HFFc6 (cell line): ENCODE results near the gene RAB44. TPM values are rescaled to one million over a fixed set of nuclear protein-coding genes. Genes with fewer than 3 reads are reported as not detected.

Experiments used
- DNase-seq: peaks from one replicate; pipeline ENCODE4 v3.0.0-alpha.2; 2018
- H3K27ac Mint-ChIP-seq: 2 replicates; pipeline ENCODE4 v1.8.0; 2020; ENCODE audit warnings: mild to moderate bottlenecking, mixed read lengths
- H3K27me3 Mint-ChIP-seq: 2 replicates; pipeline ENCODE4 v1.8.0; 2021; ENCODE audit warnings: mild to moderate bottlenecking, moderate library complexity, mixed read lengths; ENCODE audit not compliant: insufficient read depth
- H3K36me3 Mint-ChIP-seq: 2 replicates; pipeline ENCODE4 v1.8.0; 2021; ENCODE audit warnings: low read depth, mixed read lengths
- H3K4me1 Mint-ChIP-seq: 2 replicates; pipeline ENCODE4 v1.8.0; 2020; ENCODE audit warnings: low read depth, mixed read lengths
- H3K4me3 Mint-ChIP-seq: 2 replicates; pipeline ENCODE4 v1.8.0; 2020; ENCODE audit warnings: mild to moderate bottlenecking, moderate library complexity, mixed read lengths
- H3K9me3 Mint-ChIP-seq: 2 replicates; pipeline ENCODE4 v1.8.0; 2020; ENCODE audit warnings: mild to moderate bottlenecking, mixed read lengths
- total RNA-seq, 6 experiments: library from RNA; stranded (reverse); fragmentation: NEBNext Ultra II Directional; extraction: Animal tissue kit (Norgen Biotek cat#: 25700); gene quantifications; 2 replicates in 1 of 6; 3 replicates in 5 of 6; pipeline ENCODE4 v1.2.3, GENCODE V29; 2021
- TF ChIP-seq, protein P1 (sequence below): fragments of 200-600 bp; sonication (generic); IDR thresholded peaks from 2 replicates; pipeline ENCODE4 v1.5.0; 2021; ENCODE audit warnings: antibody characterized with exemption, mild to moderate bottlenecking

The RAB44 gene
- total RNA-seq, 6 experiments from 2014 or later, result 0.26 to 0.45 TPM; not detected in 4

DNA sequence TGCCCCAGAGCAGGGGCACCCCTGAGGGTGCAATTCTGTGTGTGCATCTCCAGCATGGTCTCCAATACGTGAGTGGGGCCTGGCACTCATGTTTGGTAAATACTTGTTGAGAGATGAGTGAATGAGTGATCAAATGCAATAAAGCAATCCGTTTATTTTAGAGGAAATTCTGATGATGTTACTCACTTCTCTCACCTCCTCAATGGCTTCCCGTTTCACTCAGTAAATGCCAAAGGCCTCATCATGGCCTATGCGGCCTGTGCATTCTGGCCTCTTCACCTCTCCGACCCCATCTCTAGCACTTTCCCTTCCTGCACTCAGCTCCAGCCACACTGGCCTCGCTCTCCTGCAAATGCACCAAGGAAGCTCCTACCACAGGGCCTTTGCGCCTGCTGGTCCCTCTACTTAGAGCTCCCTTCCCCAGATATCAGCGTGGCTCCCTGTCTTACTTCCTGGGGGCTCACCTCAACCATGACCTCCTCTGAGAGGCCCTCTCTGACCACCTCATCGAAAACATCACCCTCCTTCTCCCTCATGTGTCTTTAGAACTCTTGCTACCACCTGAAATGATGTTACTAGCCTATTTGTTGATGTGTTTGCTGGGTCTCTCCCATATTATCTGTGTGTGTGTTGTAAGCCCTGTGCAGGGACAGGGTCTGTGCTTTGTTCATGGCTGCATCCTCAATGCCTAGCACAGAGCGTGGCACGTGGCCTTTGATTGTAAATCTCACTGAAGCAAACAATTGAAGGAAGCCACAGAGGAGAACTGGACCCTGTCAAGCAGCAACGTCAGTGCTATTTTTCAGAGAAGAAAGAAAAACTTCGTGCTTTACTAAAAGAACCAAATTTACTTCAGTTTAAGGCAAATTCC is 42.6 kb downstream of the RAB44 start:
- Mint-ChIP-seq H3K4me3 (no peak overlapping the region), H3K36me3 (no peaks in the 10 kb centered on the region), H3K9me3 (no peaks in the 10 kb centered on the region), H3K27me3 (peaks cover 2% of the 10 kb centered on the region), H3K27ac (no peak overlapping the region), H3K4me1 (peaks cover 21% of the 10 kb centered on the region)
- TF ChIP-seq, protein P1, sequence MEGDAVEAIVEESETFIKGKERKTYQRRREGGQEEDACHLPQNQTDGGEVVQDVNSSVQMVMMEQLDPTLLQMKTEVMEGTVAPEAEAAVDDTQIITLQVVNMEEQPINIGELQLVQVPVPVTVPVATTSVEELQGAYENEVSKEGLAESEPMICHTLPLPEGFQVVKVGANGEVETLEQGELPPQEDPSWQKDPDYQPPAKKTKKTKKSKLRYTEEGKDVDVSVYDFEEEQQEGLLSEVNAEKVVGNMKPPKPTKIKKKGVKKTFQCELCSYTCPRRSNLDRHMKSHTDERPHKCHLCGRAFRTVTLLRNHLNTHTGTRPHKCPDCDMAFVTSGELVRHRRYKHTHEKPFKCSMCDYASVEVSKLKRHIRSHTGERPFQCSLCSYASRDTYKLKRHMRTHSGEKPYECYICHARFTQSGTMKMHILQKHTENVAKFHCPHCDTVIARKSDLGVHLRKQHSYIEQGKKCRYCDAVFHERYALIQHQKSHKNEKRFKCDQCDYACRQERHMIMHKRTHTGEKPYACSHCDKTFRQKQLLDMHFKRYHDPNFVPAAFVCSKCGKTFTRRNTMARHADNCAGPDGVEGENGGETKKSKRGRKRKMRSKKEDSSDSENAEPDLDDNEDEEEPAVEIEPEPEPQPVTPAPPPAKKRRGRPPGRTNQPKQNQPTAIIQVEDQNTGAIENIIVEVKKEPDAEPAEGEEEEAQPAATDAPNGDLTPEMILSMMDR, result no peak
- DNase-seq, result no peak

DNA sequence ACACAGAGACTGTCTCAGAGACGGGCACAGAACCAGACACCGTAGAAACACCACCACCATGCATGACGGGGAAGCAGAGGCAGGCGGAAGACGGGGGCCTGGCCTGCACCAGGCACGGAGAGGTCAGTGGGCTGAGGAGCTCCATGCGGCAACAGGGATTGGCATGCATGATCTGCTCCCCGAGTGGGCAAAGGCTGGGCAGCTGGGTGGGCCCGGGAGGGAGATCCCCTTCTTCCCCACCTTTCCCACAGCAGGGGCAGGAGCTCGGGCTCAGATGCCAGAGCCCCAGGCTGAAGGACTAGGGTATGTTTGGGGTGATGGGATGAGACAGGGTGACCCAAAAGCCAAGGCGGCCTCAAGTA is 43.2 kb downstream of the RAB44 start:
- peaks cover 15% of the 10 kb centered on the region for H3K4me1 Mint-ChIP-seq
- TF ChIP-seq, protein P1, result no peak

DNA sequence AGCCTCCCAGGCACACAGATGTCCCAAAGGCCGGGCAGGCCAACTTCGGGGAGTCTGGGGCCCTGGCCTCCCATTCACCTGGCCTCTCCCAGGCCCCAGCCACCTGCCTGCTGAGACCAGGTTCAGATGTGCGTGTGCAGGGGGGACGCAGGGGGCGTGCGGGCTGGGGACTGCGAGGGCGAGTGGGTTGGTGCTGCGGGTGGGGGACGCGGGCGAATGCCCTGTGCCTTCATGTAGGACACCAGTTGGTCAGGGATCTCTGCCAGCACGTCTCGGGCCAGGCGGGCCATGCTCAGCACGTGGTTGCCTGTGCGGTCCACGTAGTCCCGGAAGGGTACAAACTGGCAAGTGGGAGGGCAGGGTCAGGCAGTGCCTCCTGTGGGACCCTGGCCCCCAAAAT is 44.5 kb downstream of the RAB44 start:
- Mint-ChIP-seq H3K27ac (no peak overlapping the region), H3K4me3 (no peak overlapping the region), H3K36me3 (no peaks in the 10 kb centered on the region), H3K9me3 (no peaks in the 10 kb centered on the region), H3K4me1 (peaks cover 13% of the 10 kb centered on the region), H3K27me3 (peaks cover 10% of the 10 kb centered on the region)
- TF ChIP-seq, protein P1, result no peak
- no peak for DNase-seq

More for the DNA sequence above, 43.2 kb downstream of the RAB44 start:
- Mint-ChIP-seq H3K27ac (no peak overlapping the region), H3K4me3 (no peak overlapping the region), H3K9me3 (no peaks in the 10 kb centered on the region), H3K27me3 (peaks cover 4% of the 10 kb centered on the region), H3K36me3 (no peaks in the 10 kb centered on the region)
- DNase-seq, result no peak

DNA sequence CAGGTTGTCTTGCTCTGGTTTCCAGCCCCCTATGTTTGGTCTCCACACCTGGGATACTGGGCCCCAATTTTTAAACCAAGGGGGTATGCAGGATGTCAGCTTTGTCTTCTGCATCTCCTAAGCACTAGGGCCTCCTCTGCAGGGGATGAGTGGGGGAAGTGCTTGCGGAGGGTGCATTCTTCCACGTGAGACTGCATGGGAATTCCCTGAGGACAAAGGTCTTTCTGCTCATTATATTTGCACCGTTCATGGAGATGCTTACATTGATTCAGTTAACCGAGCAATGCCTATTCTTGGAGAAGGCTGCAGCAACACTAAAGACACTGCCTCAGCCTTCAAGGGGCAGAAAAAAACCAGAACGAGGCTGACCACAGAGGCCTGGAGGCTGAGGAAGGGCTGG is 45.4 kb downstream of the RAB44 start:
- no peak for DNase-seq
- H3K27ac Mint-ChIP-seq, result no peak overlapping the region
- H3K27me3 Mint-ChIP-seq, result peaks cover 14% of the 10 kb centered on the region
- H3K4me3 Mint-ChIP-seq, result no peak overlapping the region
- peaks cover 13% of the 10 kb centered on the region for H3K4me1 Mint-ChIP-seq
- TF ChIP-seq, protein P1, result no peak
- no peaks in the 10 kb centered on the region for H3K36me3 Mint-ChIP-seq
- no peaks in the 10 kb centered on the region for H3K9me3 Mint-ChIP-seq

DNA sequence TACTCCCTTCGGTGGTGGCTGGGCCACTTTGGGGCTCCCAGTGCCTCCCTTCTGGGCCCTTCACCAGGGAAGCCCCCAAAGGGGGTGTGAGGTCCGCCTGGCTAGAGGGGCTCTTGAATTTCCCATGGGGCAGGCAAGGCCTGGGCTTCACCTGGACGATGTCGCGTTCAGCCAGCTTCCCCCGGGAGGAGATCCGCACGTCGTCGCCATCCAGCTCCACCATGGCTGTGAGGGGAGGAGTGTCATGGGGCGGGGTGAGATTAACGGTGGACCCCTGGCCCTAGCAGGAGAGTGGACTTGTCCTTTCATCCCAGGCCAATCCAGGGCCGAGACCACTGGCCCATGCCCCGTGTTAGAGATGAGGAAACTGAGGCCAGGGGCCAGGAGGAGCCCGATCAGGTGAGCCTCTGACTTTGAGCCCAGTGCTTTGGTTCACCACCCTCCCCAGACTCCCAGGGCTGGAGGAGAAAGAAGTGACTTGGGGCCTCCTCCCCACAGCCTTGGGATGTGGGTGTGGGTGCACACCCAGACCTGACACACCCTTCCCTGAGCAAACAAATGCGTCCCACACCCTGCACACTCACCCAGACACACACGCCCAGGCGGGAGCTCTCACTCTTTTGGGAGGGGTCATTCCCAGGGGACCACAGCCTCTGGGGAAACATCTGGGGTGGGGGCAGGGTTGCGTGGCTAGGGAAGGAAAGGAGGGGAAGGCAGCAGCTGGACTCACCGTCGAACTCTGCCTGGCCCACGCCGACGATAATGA is 46.1 kb downstream of the RAB44 start:
- peaks cover 4% of the 10 kb centered on the region; the same call in 1 of the 2 replicates for H3K36me3 Mint-ChIP-seq
- no peak overlapping the region for H3K27ac Mint-ChIP-seq
- H3K9me3 Mint-ChIP-seq, result peaks cover 5% of the 10 kb centered on the region
- H3K27me3 Mint-ChIP-seq, result peaks cover 14% of the 10 kb centered on the region
- H3K4me3 Mint-ChIP-seq, result no peak overlapping the region
- TF ChIP-seq, protein P1, result no peak
- H3K4me1 Mint-ChIP-seq, result peaks cover 13% of the 10 kb centered on the region
- no peak for DNase-seq
